ENCODE measurements around the gene ADAMTS2.

ADAMTS2 gene

GRCh38 chr5:179308563-179309382 is 36.5 kb downstream of the ADAMTS2 start:
- DNase-seq (no peak), ATAC-seq (ENCODE audit: insufficient read depth, low read depth) (no peak)
- H3K9me3 ChIP-seq (ENCODE audit: insufficient read depth, low read length, severe bottlenecking), result peaks cover 6% of the 10 kb centered on the region
- TF ChIP-seq CTCF (IDR thresholded peaks at IDR 0.05; ENCODE audit: borderline replicate concordance, extremely low read depth, low read length, poor library complexity, severe bottlenecking), result no peak
- no peak for TF ChIP-seq EZH2 (IDR thresholded peaks at IDR 0.05; ENCODE audit: borderline replicate concordance, low read depth, low read length, severe bottlenecking)
- H3K4me1 ChIP-seq (ENCODE audit: insufficient read depth, low read length), result no peaks in the 10 kb centered on the region
- no peaks in the 10 kb centered on the region for H3K36me3 ChIP-seq (ENCODE audit: insufficient read depth, low read length)
- no peak overlapping the region for H3K4me2 ChIP-seq (ENCODE audit: insufficient read depth, low read length)
- H3K9ac ChIP-seq (ENCODE audit: low read depth, low read length), result no peak overlapping the region
- no peak overlapping the region for H3K4me3 ChIP-seq (ENCODE audit: low read depth in 1 of 2, low read length in 2 of 2)
- no peak overlapping the region for H2AFZ ChIP-seq (ENCODE audit: low read depth, low read length)
- H3K79me2 ChIP-seq (ENCODE audit: insufficient read depth, low read length), result no peaks in the 10 kb centered on the region
- no peaks in the 10 kb centered on the region for H4K20me1 ChIP-seq (ENCODE audit: insufficient read depth, low read length)
- no peaks in the 10 kb centered on the region for H3K27me3 ChIP-seq (ENCODE audit: insufficient read depth, low read length, poor library complexity)
- no peak overlapping the region for H3K27ac ChIP-seq (ENCODE audit: low read length)

GRCh38 chr5:179307931-179308471 is 37.3 kb downstream of the ADAMTS2 start:
- TF ChIP-seq EZH2 (IDR thresholded peaks at IDR 0.05; ENCODE audit: borderline replicate concordance, low read depth, low read length, severe bottlenecking) (no peak), CTCF (IDR thresholded peaks at IDR 0.05; ENCODE audit: borderline replicate concordance, extremely low read depth, low read length, poor library complexity, severe bottlenecking) (no peak)
- H4K20me1 ChIP-seq (ENCODE audit: insufficient read depth, low read length), result no peaks in the 10 kb centered on the region
- no peak for ATAC-seq (ENCODE audit: insufficient read depth, low read depth)
- no peak overlapping the region for H3K27ac ChIP-seq (ENCODE audit: low read length)
- peaks cover 6% of the 10 kb centered on the region for H3K9me3 ChIP-seq (ENCODE audit: insufficient read depth, low read length, severe bottlenecking)
- DNase-seq, result no peak
- H3K27me3 ChIP-seq (ENCODE audit: insufficient read depth, low read length, poor library complexity), result no peaks in the 10 kb centered on the region
- H3K4me3 ChIP-seq (ENCODE audit: low read depth in 1 of 2, low read length in 2 of 2), result no peak overlapping the region
- no peaks in the 10 kb centered on the region for H3K4me1 ChIP-seq (ENCODE audit: insufficient read depth, low read length)
- H3K4me2 ChIP-seq (ENCODE audit: insufficient read depth, low read length), result no peak overlapping the region
- H3K79me2 ChIP-seq (ENCODE audit: insufficient read depth, low read length), result no peaks in the 10 kb centered on the region
- no peak overlapping the region for H2AFZ ChIP-seq (ENCODE audit: low read depth, low read length)
- no peak overlapping the region for H3K9ac ChIP-seq (ENCODE audit: low read depth, low read length)
- no peaks in the 10 kb centered on the region for H3K36me3 ChIP-seq (ENCODE audit: insufficient read depth, low read length)

- Histone ChIP-seq H3K27me3 (ENCODE audit: insufficient read depth, low read length, poor library complexity) (no peaks in the 10 kb centered on the region), H3K4me1 (ENCODE audit: insufficient read depth, low read length) (no peaks in the 10 kb centered on the region), H3K4me3 (ENCODE audit: low read depth in 1 of 2, low read length in 2 of 2) (no peak overlapping the region), H3K4me2 (ENCODE audit: insufficient read depth, low read length) (no peak overlapping the region), H3K9me3 (ENCODE audit: insufficient read depth, low read length, severe bottlenecking) (peaks cover 6% of the 10 kb centered on the region), H3K79me2 (ENCODE audit: insufficient read depth, low read length) (no peaks in the 10 kb centered on the region), H3K9ac (ENCODE audit: low read depth, low read length) (no peak overlapping the region), H2AFZ (ENCODE audit: low read depth, low read length) (no peak overlapping the region), H3K27ac (ENCODE audit: low read length) (no peak overlapping the region), H4K20me1 (ENCODE audit: insufficient read depth, low read length) (no peaks in the 10 kb centered on the region), H3K36me3 (ENCODE audit: insufficient read depth, low read length) (no peaks in the 10 kb centered on the region)
- DNase-seq (no peak), ATAC-seq (ENCODE audit: insufficient read depth, low read depth) (no peak)
- TF ChIP-seq EZH2 (IDR thresholded peaks at IDR 0.05; ENCODE audit: borderline replicate concordance, low read depth, low read length, severe bottlenecking), result no peak
- no peak for TF ChIP-seq CTCF (IDR thresholded peaks at IDR 0.05; ENCODE audit: borderline replicate concordance, extremely low read depth, low read length, poor library complexity, severe bottlenecking)
These were observed 38.1 kb downstream of the ADAMTS2 start for GRCh38 chr5:179307013-179307800.

Measured in DND-41 (cell line).